ENCODE data around the gene MS4A13.
"Not testable (repeated sequence)": the region's sequence is repeated elsewhere in the genome, so short reads cannot be mapped to it uniquely, and the experiment has no call there.

The MS4A13 gene

DNA sequence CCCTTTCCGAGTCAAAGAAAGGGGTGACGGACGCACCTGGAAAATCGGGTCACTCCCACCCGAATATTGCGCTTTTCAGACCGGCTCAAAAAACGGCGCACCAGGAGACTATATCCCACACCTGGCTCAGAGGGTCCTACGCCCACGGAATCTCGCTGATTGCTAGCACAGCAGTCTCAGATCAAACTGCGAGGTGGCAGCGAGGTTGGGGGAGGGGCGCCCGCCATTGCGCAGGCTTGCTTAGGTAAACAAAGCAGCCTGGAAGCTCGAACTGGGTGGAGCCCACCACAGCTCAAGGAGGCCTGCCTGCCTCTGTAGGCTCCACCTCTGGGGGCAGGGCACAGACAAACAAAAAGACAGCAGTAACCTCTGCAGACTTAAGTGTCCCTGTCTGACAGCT lies 17.2 kb downstream of the MS4A13 start:
- FAIRE-seq = not testable (repeated sequence)

DNA sequence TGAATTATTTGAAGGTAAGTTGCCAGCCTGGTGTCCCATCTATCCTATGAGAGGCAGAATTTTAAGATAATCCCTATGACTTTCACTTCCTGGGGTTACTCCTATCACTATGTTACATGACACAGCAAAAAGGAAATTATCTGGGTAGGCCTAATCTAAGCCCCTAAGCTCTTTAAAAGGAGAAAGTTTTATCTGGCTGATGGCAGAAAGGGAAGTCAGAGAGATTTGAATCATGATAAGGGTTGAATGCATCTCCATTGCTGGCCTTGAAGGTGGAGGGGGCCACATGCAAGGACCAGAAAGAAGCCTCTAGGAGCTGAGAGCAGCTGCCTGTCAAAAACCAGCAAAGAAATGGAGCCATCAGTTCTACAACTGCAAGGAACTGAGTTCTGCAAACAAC lies 23.4 kb downstream of the MS4A13 start:
- not testable (repeated sequence) for FAIRE-seq

DNA sequence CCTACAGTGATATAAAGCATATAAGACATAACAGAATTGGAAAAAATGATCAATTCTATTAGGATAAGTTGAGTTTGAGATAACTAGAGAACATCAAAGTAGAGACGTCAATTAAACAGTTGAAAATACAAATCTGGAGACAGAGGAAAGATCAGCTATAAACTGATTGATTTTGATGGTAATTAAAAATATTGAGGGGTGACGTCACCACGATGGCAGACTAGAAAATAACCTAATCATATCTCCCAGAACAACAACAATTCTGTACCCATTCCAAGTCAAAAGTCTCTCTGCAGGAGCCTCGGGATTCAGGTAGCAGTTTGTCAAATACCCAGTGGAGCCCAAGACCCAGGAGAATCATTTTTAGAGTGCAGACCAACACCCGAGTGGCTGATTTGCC lies 28.9 kb downstream of the MS4A13 start:
- no peak for FAIRE-seq

DNA sequence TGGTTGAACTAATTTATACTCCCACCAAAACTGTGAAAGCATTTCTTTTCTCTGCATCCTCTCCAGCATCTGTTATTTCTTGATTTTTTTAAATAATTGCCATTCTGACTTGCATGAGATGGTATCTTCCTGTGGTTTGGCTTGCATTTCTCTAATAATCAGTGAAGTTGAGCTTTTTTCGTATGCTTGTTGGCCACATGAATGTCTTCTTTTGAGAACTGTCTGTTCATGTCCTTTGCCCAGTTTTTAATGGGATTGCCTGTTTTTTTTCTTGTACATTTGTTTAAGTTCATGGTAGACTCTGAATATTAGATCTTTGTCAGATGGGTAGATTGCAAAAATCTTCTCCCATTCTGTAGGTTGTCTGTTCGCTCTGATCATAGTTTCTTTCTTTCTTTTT lies 46.1 kb downstream of the MS4A13 start:
- no peak for FAIRE-seq

DNA sequence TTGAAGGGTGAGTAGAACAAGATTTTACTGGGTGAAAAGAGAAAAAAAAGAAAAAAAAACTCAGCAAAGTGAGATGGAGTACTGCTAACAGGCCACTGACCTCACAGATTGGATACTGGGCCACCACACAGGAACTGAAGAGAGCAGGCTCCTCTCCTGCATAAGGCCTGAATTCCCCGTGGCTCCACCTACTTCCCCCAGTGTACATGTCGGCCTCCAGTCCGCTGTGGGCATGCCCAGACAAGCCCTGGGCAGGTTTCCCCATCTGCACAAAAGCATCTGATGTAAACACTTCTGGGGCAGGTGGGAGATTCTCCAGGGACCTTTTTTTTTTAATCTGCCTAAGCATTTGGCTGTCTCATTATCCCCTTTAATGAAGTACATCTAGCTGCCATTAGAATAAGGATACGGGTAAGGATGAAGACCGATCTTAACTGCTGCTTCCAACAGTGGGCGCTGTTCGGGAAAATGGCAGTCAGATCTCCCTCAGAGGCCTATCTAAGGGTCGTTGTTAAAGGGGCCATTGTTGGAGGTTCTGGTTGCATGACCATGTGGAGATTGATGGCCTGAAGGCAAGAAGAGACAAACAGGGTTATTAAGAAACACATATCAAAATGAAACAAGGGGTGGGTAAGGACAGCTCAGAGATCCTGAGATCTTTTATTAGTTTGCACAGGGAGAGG lies 48.5 kb downstream of the MS4A13 start:
- FAIRE-seq = no peak

DNA sequence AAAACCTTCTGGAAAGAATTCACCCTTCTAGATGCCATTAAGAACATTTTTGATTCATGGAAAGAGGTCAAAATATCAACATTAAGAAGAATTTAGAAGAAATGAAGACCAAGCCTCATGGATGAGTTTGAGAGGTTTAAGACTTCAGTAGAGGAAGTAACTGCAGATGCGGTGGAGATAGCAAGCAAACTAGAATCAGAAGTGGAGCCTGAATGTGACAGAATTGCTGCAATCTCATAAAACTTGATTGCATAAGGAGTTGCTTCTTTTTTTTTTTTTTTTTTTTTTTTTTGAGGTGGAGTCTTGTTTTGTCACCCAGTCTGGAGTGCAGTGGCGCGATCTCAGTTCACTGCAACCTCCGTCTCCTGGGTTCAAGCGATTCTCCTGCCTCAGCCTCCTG lies 51.6 kb downstream of the MS4A13 start:
- no peak for FAIRE-seq

DNA sequence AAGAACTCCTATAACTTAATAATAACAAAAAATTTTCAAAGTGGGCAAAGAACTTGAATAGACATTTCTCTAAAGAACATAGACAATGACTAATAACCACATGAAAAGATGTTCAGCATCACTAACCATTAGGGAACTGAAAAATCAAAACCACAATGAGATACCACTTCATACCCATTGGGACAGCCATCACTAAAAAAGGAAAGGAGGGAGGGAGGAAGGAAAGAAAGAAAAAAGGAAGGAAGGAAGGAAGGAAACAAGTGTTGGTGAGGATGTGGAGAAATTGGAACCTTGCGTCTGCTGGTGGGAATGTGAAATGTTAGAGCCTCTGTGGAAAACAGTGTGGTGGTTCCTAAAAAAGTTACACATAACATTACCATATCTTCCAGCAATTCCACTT lies 55.8 kb downstream of the MS4A13 start:
- FAIRE-seq = no peak

DNA sequence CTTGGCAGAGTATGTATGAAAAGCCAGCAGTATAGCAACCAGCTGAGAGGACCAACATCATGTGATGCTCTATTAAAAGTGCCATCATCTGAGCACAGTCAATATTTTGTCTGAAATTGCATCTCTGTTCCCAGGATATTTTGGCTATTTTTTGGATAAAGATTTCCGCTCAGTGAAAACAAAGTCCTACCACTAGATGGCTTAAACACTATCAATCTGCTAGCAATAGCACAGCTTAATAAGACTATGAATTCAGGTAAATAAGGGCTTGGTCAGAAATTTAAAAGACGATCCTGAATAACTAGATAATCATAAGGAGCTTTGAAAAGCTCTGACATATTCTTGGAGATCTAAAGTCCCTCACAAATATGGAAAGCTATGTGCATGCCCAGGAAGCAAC lies 74.4 kb downstream of the MS4A13 start:
- no peak for FAIRE-seq

All from TTC549 (cell line).